ENCODE measurements around the gene ABCA7.
A peak's percentile ranks its signal among the peaks of the same experiment; 100 is the strongest.
"Not testable (repeated sequence)": the region's sequence is repeated elsewhere in the genome, so short reads cannot be mapped to it uniquely, and the experiment has no call there.

ABCA7 gene

GRCh38 chr19:1020868-1021425 is 19.0 kb upstream of the ABCA7 start, which contains the start of gene TMEM259:
Gene TMEM259, minus strand, starts transcription at chr19:1021123. Its CDS starts 127 bp downstream, at chr19:1020996.
- peaks cover 35% of the 10 kb centered on the region for H3F3A ChIP-seq (ENCODE audit: insufficient read depth, low read length)
- no peaks in the 10 kb centered on the region for H3K27me3 ChIP-seq (replicated peaks; ENCODE audit: insufficient read depth, low read length)
- peak within 1 kb of the TSS; percentile 92 for H3K9ac ChIP-seq (ENCODE audit: low read length)
- H3K36me3 ChIP-seq (replicated peaks; ENCODE audit: insufficient read depth, low read length), result no peaks in the 10 kb centered on the region
- peak within 1 kb of the TSS; percentile 97 for H3K4me3 ChIP-seq (ENCODE audit: low read length)
- H2AFZ ChIP-seq (ENCODE audit: low read length), result no peak within 1 kb of the TSS; the same call in 1 of the 2 replicates
- H3K4me1 ChIP-seq (ENCODE audit: low read length), result peaks cover 39% of the 10 kb centered on the region
- peak; percentile 98 for DNase-seq
- H3K9me3 ChIP-seq (replicated peaks; ENCODE audit: insufficient read depth, low read length), result no peaks in the 10 kb centered on the region
- peaks cover 48% of the 10 kb centered on the region for H3K79me2 ChIP-seq (ENCODE audit: low read length)
- H3K27ac ChIP-seq (ENCODE audit: low read length), result peak within 1 kb of the TSS; percentile 63
- peaks cover 25% of the 10 kb centered on the region for H4K20me1 ChIP-seq (ENCODE audit: insufficient read depth, low read length)
- H3K4me2 ChIP-seq (ENCODE audit: low read depth, low read length), result peak within 1 kb of the TSS; percentile 73
- H3K9me2 ChIP-seq (replicated peaks; ENCODE audit: insufficient read depth, low read length), result no peaks in the 10 kb centered on the region
- TF ChIP-seq, protein P1, sequence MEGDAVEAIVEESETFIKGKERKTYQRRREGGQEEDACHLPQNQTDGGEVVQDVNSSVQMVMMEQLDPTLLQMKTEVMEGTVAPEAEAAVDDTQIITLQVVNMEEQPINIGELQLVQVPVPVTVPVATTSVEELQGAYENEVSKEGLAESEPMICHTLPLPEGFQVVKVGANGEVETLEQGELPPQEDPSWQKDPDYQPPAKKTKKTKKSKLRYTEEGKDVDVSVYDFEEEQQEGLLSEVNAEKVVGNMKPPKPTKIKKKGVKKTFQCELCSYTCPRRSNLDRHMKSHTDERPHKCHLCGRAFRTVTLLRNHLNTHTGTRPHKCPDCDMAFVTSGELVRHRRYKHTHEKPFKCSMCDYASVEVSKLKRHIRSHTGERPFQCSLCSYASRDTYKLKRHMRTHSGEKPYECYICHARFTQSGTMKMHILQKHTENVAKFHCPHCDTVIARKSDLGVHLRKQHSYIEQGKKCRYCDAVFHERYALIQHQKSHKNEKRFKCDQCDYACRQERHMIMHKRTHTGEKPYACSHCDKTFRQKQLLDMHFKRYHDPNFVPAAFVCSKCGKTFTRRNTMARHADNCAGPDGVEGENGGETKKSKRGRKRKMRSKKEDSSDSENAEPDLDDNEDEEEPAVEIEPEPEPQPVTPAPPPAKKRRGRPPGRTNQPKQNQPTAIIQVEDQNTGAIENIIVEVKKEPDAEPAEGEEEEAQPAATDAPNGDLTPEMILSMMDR (IDR thresholded peaks at IDR 0.05; ENCODE audit: low read length), result no peak
- TF ChIP-seq EZH2 (optimal IDR thresholded peaks at IDR 0.05; ENCODE audit: low read depth, low read length) (no peak), EZH2phosphoT487 (IDR thresholded peaks at IDR 0.05; ENCODE audit: low read length) (no peak)

DNA sequence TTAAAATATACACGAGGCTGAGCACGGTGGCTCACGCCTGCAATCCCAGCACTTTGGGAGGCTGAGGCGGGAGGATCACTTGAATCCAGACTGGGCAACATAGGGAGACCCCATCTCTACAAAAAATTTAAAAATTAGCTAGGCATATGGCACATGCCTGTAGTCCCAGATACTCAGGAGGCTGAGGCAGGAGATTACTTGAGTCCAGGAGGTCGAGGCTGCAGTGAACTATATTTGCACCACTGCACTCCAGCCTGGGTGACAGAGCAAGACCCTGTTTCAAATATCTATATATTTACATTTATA is 16.1 kb upstream of the ABCA7 start:
- H3F3A ChIP-seq (ENCODE audit: insufficient read depth, low read length), result peaks cover 43% of the 10 kb centered on the region
- not testable (repeated sequence) for H3K4me3 ChIP-seq (ENCODE audit: low read length); H3K9me3 ChIP-seq (replicated peaks; ENCODE audit: insufficient read depth, low read length); DNase-seq; H3K36me3 ChIP-seq (replicated peaks; ENCODE audit: insufficient read depth, low read length); H3K4me2 ChIP-seq (ENCODE audit: low read depth, low read length); H4K20me1 ChIP-seq (ENCODE audit: insufficient read depth, low read length); H2AFZ ChIP-seq (ENCODE audit: low read length); H3K9me2 ChIP-seq (replicated peaks; ENCODE audit: insufficient read depth, low read length); H3K9ac ChIP-seq (ENCODE audit: low read length); H3K27me3 ChIP-seq (replicated peaks; ENCODE audit: insufficient read depth, low read length); H3K27ac ChIP-seq (ENCODE audit: low read length)
- H3K79me2 ChIP-seq (ENCODE audit: low read length), result peaks cover 42% of the 10 kb centered on the region
- H3K4me1 ChIP-seq (ENCODE audit: low read length), result peaks cover 13% of the 10 kb centered on the region

DNA sequence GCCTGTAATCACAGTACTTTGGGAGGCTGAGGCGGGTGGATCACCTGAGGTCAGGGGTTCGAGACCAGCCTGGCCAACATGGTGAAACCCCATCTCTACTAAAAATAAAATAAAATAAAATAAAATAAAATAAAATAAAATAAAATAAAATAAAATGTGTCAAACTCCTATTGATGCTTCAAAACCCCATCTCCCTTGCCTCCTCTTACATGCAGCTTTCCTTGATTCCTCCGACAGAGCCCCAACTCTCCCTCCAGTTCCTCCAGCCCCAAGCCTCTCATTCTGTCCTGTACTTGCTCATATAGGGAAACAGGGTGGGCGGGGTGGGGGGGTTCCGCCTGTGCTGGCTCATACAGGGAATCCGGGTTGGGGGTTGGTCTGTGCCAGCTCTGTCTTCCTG is 14.8 kb upstream of the ABCA7 start:
- H3K27ac ChIP-seq (ENCODE audit: low read length); H3K4me2 ChIP-seq (ENCODE audit: low read depth, low read length): not testable (repeated sequence)
- H3K79me2 ChIP-seq (ENCODE audit: low read length), result peaks cover 40% of the 10 kb centered on the region

DNA sequence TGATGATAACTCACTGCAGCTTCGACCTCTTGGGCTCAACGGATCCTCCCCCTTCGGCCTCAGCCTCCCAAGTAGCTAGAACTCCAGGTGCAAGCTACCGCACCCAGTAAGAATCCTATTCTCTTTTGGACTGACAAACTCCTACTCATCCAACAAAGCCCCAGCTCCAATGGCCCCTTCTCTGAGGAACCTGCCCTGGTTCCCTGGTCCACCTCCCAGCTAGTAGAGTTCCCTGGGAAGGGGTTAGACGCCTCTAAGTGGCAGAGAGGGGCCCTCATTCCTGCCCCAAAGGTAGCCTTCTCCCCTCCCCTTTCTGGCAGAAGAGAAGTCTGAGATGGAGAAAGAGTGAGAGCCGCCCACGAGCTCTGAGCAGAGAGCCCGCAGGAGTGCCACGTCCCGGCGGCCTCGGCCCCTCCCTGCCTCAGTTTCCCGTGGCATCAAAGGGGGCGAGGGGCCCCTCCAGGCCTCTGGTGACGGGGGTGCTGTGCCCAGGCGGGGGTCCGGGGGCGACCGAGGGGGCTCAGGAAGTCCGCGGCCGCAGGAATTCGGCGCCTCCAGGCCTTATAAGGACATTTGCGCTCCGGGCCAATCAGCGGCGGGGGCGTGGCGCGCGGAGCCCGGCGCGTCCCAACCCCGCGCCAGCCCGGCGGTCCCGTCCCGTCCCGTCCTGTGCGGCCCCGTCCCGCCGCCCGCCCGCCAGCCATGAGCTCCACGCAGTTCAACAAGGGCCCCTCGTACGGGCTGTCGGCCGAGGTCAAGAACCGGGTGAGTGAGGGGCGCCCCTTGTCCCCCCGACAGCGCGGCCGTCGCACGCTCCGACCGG is 13.7 kb upstream of the ABCA7 start, which contains the start of gene CNN2:
CNN2 (plus strand) TSS at position 649 of the 823 bp plus-strand sequence; CDS start at position 703, 54 bp downstream.
- TF ChIP-seq, protein P1 (IDR thresholded peaks at IDR 0.05; ENCODE audit: low read length), result no peak
- TF ChIP-seq EZH2phosphoT487 (IDR thresholded peaks at IDR 0.05; ENCODE audit: low read length) (no peak), EZH2 (optimal IDR thresholded peaks at IDR 0.05; ENCODE audit: low read depth, low read length) (no peak)
- peak; percentile 82 for DNase-seq
- peak within 1 kb of the TSS; percentile 62; the same call in 1 of the 2 replicates for H3K27ac ChIP-seq (ENCODE audit: low read length)

More for the DNA sequence above, 14.8 kb upstream of the ABCA7 start:
- not testable (repeated sequence) for H3K36me3 ChIP-seq (replicated peaks; ENCODE audit: insufficient read depth, low read length); H3K27me3 ChIP-seq (replicated peaks; ENCODE audit: insufficient read depth, low read length); H3K9ac ChIP-seq (ENCODE audit: low read length); H3K9me3 ChIP-seq (replicated peaks; ENCODE audit: insufficient read depth, low read length); H2AFZ ChIP-seq (ENCODE audit: low read length); H3K9me2 ChIP-seq (replicated peaks; ENCODE audit: insufficient read depth, low read length); H3K4me3 ChIP-seq (ENCODE audit: low read length); DNase-seq; H3K4me1 ChIP-seq (ENCODE audit: low read length); H4K20me1 ChIP-seq (ENCODE audit: insufficient read depth, low read length)
- H3F3A ChIP-seq (ENCODE audit: insufficient read depth, low read length), result peaks cover 38% of the 10 kb centered on the region

More for the DNA sequence above, 13.7 kb upstream of the ABCA7 start, which contains the start of gene CNN2:
- peaks cover 4% of the 10 kb centered on the region; the same call in 1 of the 2 replicates for H3K4me1 ChIP-seq (ENCODE audit: low read length)
- H3K79me2 ChIP-seq (ENCODE audit: low read length), result peaks cover 42% of the 10 kb centered on the region
- peak within 1 kb of the TSS; percentile 100 for H2AFZ ChIP-seq (ENCODE audit: low read length)
- H3K4me2 ChIP-seq (ENCODE audit: low read depth, low read length), result peak within 1 kb of the TSS; percentile 97
- peak within 1 kb of the TSS; percentile 76 for H3K9ac ChIP-seq (ENCODE audit: low read length)
- no peaks in the 10 kb centered on the region; the same call in 1 of the 2 replicates for H3K36me3 ChIP-seq (replicated peaks; ENCODE audit: insufficient read depth, low read length)
- H3K4me3 ChIP-seq (ENCODE audit: low read length), result peak within 1 kb of the TSS; percentile 99
- no peaks in the 10 kb centered on the region for H3K27me3 ChIP-seq (replicated peaks; ENCODE audit: insufficient read depth, low read length)
- peaks cover 38% of the 10 kb centered on the region for H3F3A ChIP-seq (ENCODE audit: insufficient read depth, low read length)
- H3K9me3 ChIP-seq (replicated peaks; ENCODE audit: insufficient read depth, low read length), result no peaks in the 10 kb centered on the region
- no peaks in the 10 kb centered on the region for H4K20me1 ChIP-seq (ENCODE audit: insufficient read depth, low read length)
- no peaks in the 10 kb centered on the region for H3K9me2 ChIP-seq (replicated peaks; ENCODE audit: insufficient read depth, low read length)
